ENCODE measurements around the gene RUNX1. TPM values are rescaled to one million over a fixed set of nuclear protein-coding genes. Genes with fewer than 3 reads are reported as not detected.

RUNX1 gene
- total RNA-seq, 2 experiments from 2014 or later: 50.6 to 55.8 TPM

DNA sequence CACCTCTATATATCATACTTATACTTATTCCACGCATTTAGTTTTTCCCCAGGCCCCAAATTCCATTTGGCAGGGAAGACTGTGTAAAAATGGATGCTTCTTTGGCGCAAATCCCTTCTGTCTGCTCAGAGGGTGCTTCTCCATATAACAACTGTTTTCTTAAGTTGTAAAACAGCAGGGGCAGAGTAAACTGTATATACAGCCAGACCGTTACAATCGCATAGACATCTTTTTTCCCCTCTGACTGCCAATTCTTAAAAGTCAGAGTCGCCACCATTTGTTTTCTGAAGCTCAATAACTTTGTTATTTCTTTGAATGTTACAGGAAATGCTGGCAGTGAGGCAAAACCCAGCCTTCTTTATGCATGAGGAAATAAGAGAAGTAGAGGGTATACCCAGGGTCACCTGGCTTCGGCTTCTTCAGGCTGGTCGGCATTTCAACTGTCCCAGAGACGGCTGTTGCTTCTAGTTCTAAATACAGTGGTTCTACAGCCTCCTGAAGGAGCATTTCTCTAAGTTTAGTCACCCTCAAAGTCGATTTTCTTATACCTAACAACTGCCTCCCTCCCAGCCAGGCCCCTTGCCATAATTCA is 191.9 kb downstream of the RUNX1 start:
- Mint-ChIP-seq H3K27me3 (no peaks in the 10 kb centered on the region), H3K27ac (no peak overlapping the region), H3K9me3 (no peaks in the 10 kb centered on the region), H3K4me1 (ENCODE audit: low read depth) (peaks cover 22% of the 10 kb centered on the region), H3K4me3 (no peak overlapping the region), H3K36me3 (peaks cover 68% of the 10 kb centered on the region)
- ChIA-PET CTCF (no interaction called here), POLR2A (no interaction called here)
- intact Hi-C loops (cut with micrococcal nuclease): no loop called here
- DNase-seq: no peak

DNA sequence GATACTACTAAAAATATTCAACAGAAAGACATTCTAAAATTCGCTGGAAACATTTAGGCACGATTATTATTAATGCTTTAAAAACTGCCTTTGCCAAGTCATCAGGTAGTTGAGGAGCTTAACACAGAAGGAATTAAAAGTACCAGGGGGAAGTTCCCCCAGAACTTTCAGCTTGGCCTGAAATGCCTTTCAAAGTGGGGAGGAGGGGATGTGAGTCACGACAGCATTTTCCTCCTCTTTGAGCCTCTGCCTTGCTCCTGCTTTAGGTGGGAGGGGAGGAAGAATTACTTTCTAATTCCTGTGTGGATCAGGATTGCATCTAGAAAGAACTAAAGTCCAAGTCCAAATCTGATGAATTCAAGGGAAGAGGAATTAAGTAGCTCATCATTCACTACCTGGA is 196.7 kb downstream of the RUNX1 start:
- no peaks in the 10 kb centered on the region for H3K9me3 Mint-ChIP-seq
- DNase-seq: no peak
- H3K4me3 Mint-ChIP-seq: no peak overlapping the region
- intact Hi-C loops (cut with micrococcal nuclease): no loop called here
- peaks cover 21% of the 10 kb centered on the region for H3K4me1 Mint-ChIP-seq (ENCODE audit: low read depth)
- peak overlapping the region; percentile 28 for H3K27ac Mint-ChIP-seq
- POLR2A ChIA-PET: no interaction called here
- H3K27me3 Mint-ChIP-seq: no peaks in the 10 kb centered on the region
- peaks cover 44% of the 10 kb centered on the region for H3K36me3 Mint-ChIP-seq
- CTCF ChIA-PET: no interaction called here

GRCh38 chr21:34850166-34850690 is 198.9 kb downstream of the RUNX1 start:
- peaks cover 46% of the 10 kb centered on the region for H3K36me3 Mint-ChIP-seq
- H3K9me3 Mint-ChIP-seq: no peaks in the 10 kb centered on the region
- no peak overlapping the region for H3K27ac Mint-ChIP-seq
- POLR2A ChIA-PET: no interaction called here
- peaks cover 41% of the 10 kb centered on the region for H3K4me1 Mint-ChIP-seq (ENCODE audit: low read depth)
- CTCF ChIA-PET: no interaction called here
- H3K4me3 Mint-ChIP-seq: no peak overlapping the region
- intact Hi-C loops (cut with micrococcal nuclease): no loop called here
- no peak for DNase-seq
- H3K27me3 Mint-ChIP-seq: no peaks in the 10 kb centered on the region

- Mint-ChIP-seq H3K9me3 (no peaks in the 10 kb centered on the region), H3K4me3 (no peak overlapping the region), H3K27me3 (no peaks in the 10 kb centered on the region), H3K36me3 (peaks cover 45% of the 10 kb centered on the region), H3K27ac (no peak overlapping the region), H3K4me1 (ENCODE audit: low read depth) (peaks cover 49% of the 10 kb centered on the region)
- DNase-seq: no peak
- intact Hi-C loops (cut with micrococcal nuclease): loop anchor here (2.0 kb wide), 1 partner anchor 40 kb away; no protein-coding TSS in a partner anchor
- ChIA-PET POLR2A (no interaction called here), CTCF (interaction anchor here (1.7 kb wide), 1 partner anchor 101 kb away, joined by 5 read pairs; no protein-coding TSS in a partner anchor)
Measured at GRCh38 chr21:34846601-34847112, 202.4 kb downstream of the RUNX1 start.

GRCh38 chr21:34845521-34846451 is 203.3 kb downstream of the RUNX1 start:
- ChIA-PET POLR2A (interaction anchor here (0.5 to 1.3 kb wide), 3 partner anchors 17 to 201 kb away, joined by 3 to 5 read pairs (median 4); no protein-coding TSS in a partner anchor), CTCF (interaction anchor here (0.6 to 1.3 kb wide), 2 partner anchors 100 to 600 kb away, joined by 3 to 4 read pairs; no protein-coding TSS in a partner anchor)
- DNase-seq: peak; percentile 69
- peaks cover 51% of the 10 kb centered on the region for H3K4me1 Mint-ChIP-seq (ENCODE audit: low read depth)
- intact Hi-C loops (cut with micrococcal nuclease): loop anchor here (2.0 kb wide), 1 partner anchor 39 kb away; no protein-coding TSS in a partner anchor
- no peaks in the 10 kb centered on the region for H3K9me3 Mint-ChIP-seq
- peak overlapping the region; percentile 66 for H3K27ac Mint-ChIP-seq
- peaks cover 38% of the 10 kb centered on the region for H3K36me3 Mint-ChIP-seq
- H3K4me3 Mint-ChIP-seq: peak overlapping the region; percentile 7
- H3K27me3 Mint-ChIP-seq: no peaks in the 10 kb centered on the region

- H3K36me3 Mint-ChIP-seq: peaks cover 41% of the 10 kb centered on the region
- intact Hi-C loops (cut with micrococcal nuclease): no loop called here
- no peak for DNase-seq
- POLR2A ChIA-PET: interaction anchor here (1.3 kb wide), 1 partner anchor 38 kb away, joined by 3 read pairs; no protein-coding TSS in a partner anchor
- H3K27ac Mint-ChIP-seq: peak overlapping the region; percentile 39
- no peaks in the 10 kb centered on the region for H3K9me3 Mint-ChIP-seq
- no peaks in the 10 kb centered on the region for H3K27me3 Mint-ChIP-seq
- CTCF ChIA-PET: interaction anchor here (1.3 kb wide), 1 partner anchor 99 kb away, joined by 3 read pairs; no protein-coding TSS in a partner anchor
- peaks cover 57% of the 10 kb centered on the region for H3K4me1 Mint-ChIP-seq (ENCODE audit: low read depth)
- no peak overlapping the region for H3K4me3 Mint-ChIP-seq
Measured at GRCh38 chr21:34844924-34845238, 204.2 kb downstream of the RUNX1 start.

DNA sequence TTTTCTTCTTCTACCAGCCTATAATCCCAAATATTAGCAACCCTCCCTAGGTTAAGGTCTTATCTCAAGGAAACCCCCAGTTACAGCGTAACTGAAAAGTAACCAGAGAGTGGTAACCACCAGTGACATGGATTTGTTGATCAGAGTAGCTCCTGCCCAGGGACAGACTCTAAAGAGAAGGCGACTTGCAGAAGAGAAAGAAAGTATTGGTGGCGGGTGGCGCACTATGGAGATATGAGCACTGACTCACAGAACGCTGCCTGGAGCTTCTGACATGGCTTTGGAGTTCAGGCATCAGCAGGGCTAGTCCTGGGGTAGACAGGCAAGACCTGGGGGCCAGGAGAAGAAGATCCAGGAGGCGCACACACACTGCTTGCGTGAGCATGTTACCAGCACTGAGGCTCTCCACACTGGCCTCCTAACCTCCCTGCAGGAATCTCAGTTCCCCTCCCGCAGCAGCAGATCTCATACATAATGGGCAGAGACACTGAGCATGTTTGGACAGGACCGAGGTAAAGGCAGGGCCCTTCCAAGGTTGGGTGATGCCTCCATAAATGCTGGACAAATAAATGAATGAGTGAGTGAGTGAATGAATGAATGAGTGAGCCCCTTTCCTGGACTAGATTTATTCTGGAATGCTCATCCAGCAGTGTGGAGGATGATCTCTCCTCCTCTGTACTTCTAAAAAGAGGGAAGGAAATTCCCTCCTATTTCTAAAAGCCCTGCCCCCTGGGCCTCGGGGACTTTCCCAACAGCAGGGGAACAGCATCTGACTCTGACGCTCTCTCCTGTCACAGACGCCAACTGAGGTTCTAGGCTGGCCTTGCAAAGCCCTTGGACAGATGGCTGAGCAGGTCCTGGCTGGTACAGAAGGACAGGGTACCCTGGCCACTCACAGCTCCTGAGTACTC is 204.8 kb downstream of the RUNX1 start:
- Mint-ChIP-seq H3K4me3 (no peak overlapping the region), H3K9me3 (no peaks in the 10 kb centered on the region), H3K27me3 (no peaks in the 10 kb centered on the region), H3K4me1 (ENCODE audit: low read depth) (peaks cover 63% of the 10 kb centered on the region), H3K36me3 (peaks cover 45% of the 10 kb centered on the region), H3K27ac (peak overlapping the region; percentile 21)
- intact Hi-C loops (cut with micrococcal nuclease): no loop called here
- ChIA-PET CTCF (no interaction called here), POLR2A (no interaction called here)
- DNase-seq: peak; percentile 24

DNA sequence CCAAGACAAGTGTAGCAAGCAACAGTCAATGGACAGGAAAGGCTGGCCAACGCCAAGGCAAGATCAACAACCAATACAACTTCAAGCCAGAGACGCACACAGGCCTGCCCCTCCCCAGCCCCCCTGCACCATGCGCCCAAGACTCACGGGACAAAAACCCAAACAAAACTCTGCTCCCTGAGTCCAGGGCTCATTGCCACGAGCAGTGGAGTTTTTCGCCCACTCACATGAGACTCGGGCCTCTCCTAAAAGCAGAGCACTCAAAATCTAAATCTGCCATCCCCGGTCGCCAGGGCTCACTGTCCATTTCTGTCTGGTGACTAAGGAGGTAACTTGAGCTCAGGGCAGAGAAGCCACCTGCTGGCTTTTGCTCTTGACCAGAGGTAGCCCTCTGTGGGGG is 205.5 kb downstream of the RUNX1 start:
- H3K27ac Mint-ChIP-seq: no peak overlapping the region
- H3K4me1 Mint-ChIP-seq (ENCODE audit: low read depth): peaks cover 68% of the 10 kb centered on the region
- DNase-seq: no peak
- ChIA-PET POLR2A (no interaction called here), CTCF (no interaction called here)
- H3K4me3 Mint-ChIP-seq: no peak overlapping the region
- peaks cover 50% of the 10 kb centered on the region for H3K36me3 Mint-ChIP-seq
- no peaks in the 10 kb centered on the region for H3K27me3 Mint-ChIP-seq
- no peaks in the 10 kb centered on the region for H3K9me3 Mint-ChIP-seq
- intact Hi-C loops (cut with micrococcal nuclease): no loop called here

GRCh38 chr21:34841154-34841553 is 207.9 kb downstream of the RUNX1 start:
- no peak overlapping the region for H3K27ac Mint-ChIP-seq
- H3K4me3 Mint-ChIP-seq: no peak overlapping the region
- H3K9me3 Mint-ChIP-seq: no peaks in the 10 kb centered on the region
- ChIA-PET POLR2A (no interaction called here), CTCF (no interaction called here)
- peaks cover 70% of the 10 kb centered on the region for H3K4me1 Mint-ChIP-seq (ENCODE audit: low read depth)
- peaks cover 53% of the 10 kb centered on the region for H3K36me3 Mint-ChIP-seq
- H3K27me3 Mint-ChIP-seq: no peaks in the 10 kb centered on the region
- no peak for DNase-seq
- intact Hi-C loops (cut with micrococcal nuclease): no loop called here

- Mint-ChIP-seq H3K36me3 (peaks cover 52% of the 10 kb centered on the region), H3K27me3 (no peaks in the 10 kb centered on the region), H3K4me1 (ENCODE audit: low read depth) (peaks cover 70% of the 10 kb centered on the region), H3K27ac (no peak overlapping the region), H3K4me3 (no peak overlapping the region), H3K9me3 (no peaks in the 10 kb centered on the region)
- ChIA-PET CTCF (no interaction called here), POLR2A (no interaction called here)
- intact Hi-C loops (cut with micrococcal nuclease): no loop called here
- DNase-seq: no peak
Measured at GRCh38 chr21:34840693-34841092, 208.4 kb downstream of the RUNX1 start.

GRCh38 chr21:34838956-34839820 is 209.9 kb downstream of the RUNX1 start:
- Mint-ChIP-seq H3K27ac (no peak overlapping the region), H3K4me1 (ENCODE audit: low read depth) (peaks cover 67% of the 10 kb centered on the region), H3K27me3 (no peaks in the 10 kb centered on the region), H3K36me3 (peaks cover 48% of the 10 kb centered on the region), H3K9me3 (no peaks in the 10 kb centered on the region), H3K4me3 (no peak overlapping the region)
- POLR2A ChIA-PET: interaction anchor here (0.7 kb wide), 1 partner anchor 17 kb away, joined by 3 read pairs; no protein-coding TSS in a partner anchor
- intact Hi-C loops (cut with micrococcal nuclease): loop anchor here (5.0 kb wide), 1 partner anchor 43 kb away; no protein-coding TSS in a partner anchor
- CTCF ChIA-PET: no interaction called here
- DNase-seq: no peak
